Epithelial cell of esophagus (primary cell): ENCODE results near the gene CHST8.
A peak's percentile ranks its signal among the peaks of the same experiment; 100 is the strongest.

Experiments
- DNase-seq: peaks from one replicate; pipeline ENCODE4 v3.0.0; 2010; ENCODE audit warnings: low read depth
- H3K4me3 ChIP-seq: 2 replicates; pipeline ENCODE4 v1.5.1; 2011; ENCODE audit warnings: mild to moderate bottlenecking, low read length, control low read depth
- TF ChIP-seq, protein P1 (sequence below): IDR thresholded peaks from 2 replicates; pipeline ENCODE4 v1.5.1; 2011; ENCODE audit warnings: low read depth, mild to moderate bottlenecking, low read length, control low read depth, inconsistent platforms; ENCODE audit not compliant: insufficient read depth; ENCODE audit errors: missing control alignments

Gene CHST8

DNA sequence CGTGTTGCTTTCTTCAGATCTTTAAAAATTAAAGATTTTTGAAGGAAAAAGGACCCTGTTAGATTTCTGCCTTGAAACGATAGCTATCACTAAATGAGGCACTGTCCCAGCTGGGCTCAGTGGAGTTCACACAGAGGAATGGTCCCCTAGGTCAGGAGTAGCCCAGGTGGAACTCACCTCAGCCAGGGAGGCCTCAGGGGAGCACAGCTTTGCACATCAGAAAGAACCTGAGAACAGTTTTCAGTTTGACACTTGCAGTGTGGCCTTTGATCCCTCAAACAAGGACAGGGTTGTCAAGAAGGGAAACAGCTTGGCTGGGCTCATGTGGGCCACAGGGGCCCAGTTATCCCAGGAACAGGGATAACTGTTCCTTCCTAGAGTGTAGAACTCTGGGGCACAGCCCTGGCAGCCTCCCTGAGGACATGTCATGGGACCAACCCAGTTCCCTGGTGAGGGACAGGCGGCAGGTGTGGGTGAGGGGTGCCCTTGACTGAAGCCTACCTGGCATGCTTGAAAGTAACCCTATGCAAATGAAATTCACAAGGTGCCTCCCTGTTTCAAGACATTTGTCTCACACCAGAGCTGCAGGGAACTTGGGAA lies 59.4 kb downstream of the CHST8 start:
- no peak overlapping the region for H3K4me3 ChIP-seq
- DNase-seq, result no peak
- TF ChIP-seq, protein P1, sequence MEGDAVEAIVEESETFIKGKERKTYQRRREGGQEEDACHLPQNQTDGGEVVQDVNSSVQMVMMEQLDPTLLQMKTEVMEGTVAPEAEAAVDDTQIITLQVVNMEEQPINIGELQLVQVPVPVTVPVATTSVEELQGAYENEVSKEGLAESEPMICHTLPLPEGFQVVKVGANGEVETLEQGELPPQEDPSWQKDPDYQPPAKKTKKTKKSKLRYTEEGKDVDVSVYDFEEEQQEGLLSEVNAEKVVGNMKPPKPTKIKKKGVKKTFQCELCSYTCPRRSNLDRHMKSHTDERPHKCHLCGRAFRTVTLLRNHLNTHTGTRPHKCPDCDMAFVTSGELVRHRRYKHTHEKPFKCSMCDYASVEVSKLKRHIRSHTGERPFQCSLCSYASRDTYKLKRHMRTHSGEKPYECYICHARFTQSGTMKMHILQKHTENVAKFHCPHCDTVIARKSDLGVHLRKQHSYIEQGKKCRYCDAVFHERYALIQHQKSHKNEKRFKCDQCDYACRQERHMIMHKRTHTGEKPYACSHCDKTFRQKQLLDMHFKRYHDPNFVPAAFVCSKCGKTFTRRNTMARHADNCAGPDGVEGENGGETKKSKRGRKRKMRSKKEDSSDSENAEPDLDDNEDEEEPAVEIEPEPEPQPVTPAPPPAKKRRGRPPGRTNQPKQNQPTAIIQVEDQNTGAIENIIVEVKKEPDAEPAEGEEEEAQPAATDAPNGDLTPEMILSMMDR, result no peak

DNA sequence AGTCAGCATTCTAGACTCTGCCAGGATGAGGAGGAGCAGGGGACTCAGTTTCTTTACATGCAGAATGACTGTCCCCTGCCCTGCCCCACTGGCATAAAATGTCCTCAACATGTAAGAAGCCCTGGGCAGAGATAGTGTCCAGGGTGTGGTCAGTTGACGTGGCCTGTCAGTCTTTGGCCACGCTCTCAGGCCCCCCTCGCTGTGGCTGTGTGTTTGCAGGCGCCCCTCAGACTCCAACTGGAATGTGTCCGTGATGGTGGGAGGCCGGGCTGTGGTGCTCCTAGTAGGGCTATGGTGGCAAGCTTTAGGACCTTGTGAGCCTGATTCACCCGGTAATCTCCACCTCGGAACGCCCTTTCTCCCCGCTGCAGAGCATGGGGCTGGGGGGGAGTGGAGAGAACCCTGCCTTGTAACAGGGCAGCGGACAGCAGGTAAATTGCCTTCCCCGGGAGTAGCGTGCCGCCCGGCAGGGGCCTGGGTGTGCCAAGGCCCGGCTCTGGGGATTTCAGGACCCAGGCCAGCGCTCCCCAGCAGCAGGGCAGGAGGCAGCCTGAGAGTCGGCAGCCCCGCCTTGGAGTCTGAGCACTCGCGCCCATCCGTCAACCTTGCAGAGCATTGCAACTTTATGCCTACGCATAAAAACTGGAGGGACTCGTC lies 62.3 kb downstream of the CHST8 start:
- TF ChIP-seq, protein P1, result no peak
- peak; percentile 30 for DNase-seq
- H3K4me3 ChIP-seq, result no peak overlapping the region

DNA sequence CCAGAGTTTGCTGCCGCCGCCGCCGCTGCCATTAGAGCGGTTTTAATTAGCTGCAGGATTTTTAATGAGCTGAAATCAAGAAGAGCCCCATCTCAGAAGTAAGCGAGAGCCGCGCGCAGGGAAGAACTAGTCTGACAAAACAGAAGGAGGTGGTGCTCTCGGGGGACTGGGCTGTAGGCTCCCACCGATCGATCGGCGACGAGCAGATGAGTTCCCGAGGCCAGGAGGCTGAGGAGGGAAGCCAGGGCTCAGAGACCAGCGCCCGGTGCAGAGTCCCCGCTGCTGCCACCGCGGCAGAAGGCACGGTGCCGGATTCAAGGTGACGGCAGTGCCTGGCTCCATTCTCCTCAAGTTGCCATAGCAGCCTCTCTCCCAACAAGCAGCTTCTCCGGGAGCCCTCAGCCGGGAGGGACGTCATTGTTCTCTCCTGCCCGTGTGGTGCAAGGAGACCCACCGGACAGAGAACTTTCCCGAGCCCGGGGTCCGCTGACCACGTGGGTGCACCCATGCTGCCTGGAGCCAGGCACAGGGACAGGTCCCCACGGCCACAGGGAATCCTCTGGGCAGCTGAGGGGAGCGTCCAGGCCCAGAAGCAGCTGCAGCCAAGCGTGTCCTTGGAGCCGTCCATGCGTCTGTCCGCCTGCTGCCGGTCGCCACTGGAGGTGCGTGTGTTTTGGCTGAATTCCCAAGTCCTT lies 62.9 kb downstream of the CHST8 start:
- TF ChIP-seq, protein P1, result no peak
- no peak for DNase-seq

DNA sequence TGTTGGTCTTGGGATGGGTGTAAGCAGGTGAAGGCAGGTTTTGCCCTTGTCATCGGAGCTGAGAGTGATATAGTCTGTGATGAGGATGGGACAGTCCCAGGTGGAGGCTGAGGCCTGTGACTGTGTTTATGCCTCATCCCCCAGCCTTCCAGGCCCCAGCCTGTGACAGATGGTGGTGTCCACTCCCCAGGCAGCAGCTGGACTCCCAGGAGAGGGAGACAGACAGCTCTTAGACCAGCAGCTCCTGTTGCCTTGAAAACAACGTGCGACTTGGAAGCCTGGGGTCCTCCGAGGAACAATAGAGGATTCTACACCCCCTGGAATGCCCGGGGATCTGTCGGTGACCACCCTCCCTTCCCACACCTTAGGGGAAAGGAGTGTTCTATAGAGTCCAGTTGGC lies 63.8 kb downstream of the CHST8 start:
- no peak overlapping the region for H3K4me3 ChIP-seq
- no peak for DNase-seq
- TF ChIP-seq, protein P1, result no peak

More for the DNA sequence above, 62.9 kb downstream of the CHST8 start:
- no peak overlapping the region for H3K4me3 ChIP-seq

DNA sequence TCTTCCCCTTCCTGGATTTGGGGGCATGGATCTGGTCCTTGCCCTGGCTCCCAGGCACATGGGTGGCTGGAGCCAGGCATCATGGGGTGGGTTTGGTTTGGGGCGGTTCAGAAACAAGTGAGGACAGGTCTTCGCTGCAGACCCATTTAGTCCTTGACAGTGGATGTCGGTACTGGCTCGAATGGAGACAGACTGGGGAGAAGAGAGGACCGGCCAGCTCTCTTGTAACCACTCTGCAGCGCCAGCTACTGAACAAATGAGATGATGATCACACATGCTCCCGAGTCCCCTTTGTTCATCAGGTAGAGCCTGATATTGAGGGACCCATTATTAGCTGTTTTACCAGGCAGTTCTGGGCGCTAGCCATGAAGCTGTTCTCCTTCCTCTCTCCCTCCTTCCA lies 64.5 kb downstream of the CHST8 start:
- DNase-seq, result no peak
- no peak overlapping the region for H3K4me3 ChIP-seq
- TF ChIP-seq, protein P1, result no peak

DNA sequence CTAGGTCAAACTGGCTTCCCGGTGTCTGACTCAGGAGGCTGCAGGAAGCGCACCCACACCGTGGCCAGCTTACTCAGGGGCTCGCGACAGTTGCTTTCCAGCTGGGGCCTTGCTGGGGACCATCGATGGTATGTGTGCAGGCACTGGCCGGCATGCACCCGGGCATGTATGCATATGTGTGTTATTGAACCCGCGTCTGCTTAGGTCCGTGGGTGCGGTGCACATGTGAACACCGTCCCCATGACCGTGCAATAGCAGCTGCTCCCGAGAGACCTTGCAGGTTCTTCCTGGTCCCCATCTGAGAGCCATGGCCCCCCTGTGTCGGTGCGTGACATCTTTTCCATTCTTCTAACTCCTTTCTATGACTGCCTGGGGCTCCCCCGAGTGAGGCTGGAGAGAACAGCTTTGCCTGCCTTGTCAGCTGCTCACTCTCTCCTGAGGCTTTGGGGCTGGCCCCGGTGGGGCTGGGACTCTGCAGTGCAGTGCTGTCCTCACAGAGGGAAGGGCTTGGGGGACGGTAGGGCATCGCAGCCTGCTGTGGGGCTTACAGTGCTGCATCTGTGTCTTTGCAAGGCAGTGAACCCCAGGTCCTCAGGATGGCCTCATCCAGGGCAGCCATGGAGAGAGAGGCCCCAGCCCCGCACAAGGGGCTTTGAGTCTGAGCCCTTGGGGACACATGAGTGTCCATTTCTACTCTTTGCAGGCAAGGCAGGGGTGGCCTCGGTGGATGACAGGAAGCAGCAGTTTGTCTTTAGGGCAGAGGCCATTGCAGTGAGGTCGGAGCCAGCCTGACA lies 65.1 kb downstream of the CHST8 start:
- no peak for DNase-seq
- H3K4me3 ChIP-seq, result no peak overlapping the region
- TF ChIP-seq, protein P1, result no peak
